ENCODE measurements around the gene TKT.
A peak's percentile ranks its signal among the peaks of the same experiment; 100 is the strongest.

- TF ChIP-seq CTCF (IDR thresholded peaks at IDR 0.05), result peak in 1 of 6 experiments; percentile 14
- TF ChIP-seq POLR2A (IDR thresholded peaks at IDR 0.05), result no peak
Observed at GRCh38 chr3:53269888-53270880, 14.4 kb upstream of the TKT start.

Measured in esophagus squamous epithelium (tissue), 4 donors.